ENCODE data around the gene MTERF1.
"Not testable (repeated sequence)": the region's sequence is repeated elsewhere in the genome, so short reads cannot be mapped to it uniquely, and the experiment has no call there.

MTERF1 gene

GRCh38 chr7:91892821-91893340 is 12.4 kb upstream of the MTERF1 start:
- no peaks in the 10 kb centered on the region for H3K9me3 ChIP-seq (ENCODE audit: insufficient read depth, low read depth, low read length)
- H3K9me2 ChIP-seq (replicated peaks; ENCODE audit: low read depth, low read length), result no peaks in the 10 kb centered on the region
- H3K4me1 ChIP-seq (ENCODE audit: insufficient read depth, low read length, poor library complexity, severe bottlenecking), result no peaks in the 10 kb centered on the region
- no peaks in the 10 kb centered on the region for H3K79me2 ChIP-seq (ENCODE audit: insufficient read depth, low read length)
- H3K27me3 ChIP-seq (ENCODE audit: insufficient read depth, low read length, poor library complexity, severe bottlenecking), result no peaks in the 10 kb centered on the region
- no peak overlapping the region for H3K4me3 ChIP-seq (ENCODE audit: low read length, poor library complexity, severe bottlenecking)
- H3K9ac ChIP-seq (ENCODE audit: low read depth, low read length, poor library complexity, severe bottlenecking), result no peak overlapping the region
- no peak overlapping the region for H3K4me2 ChIP-seq (ENCODE audit: low read depth, low read length, poor library complexity, severe bottlenecking)
- no peak overlapping the region for H2AFZ ChIP-seq (ENCODE audit: low read length)
- no peaks in the 10 kb centered on the region for H3K36me3 ChIP-seq (ENCODE audit: insufficient read depth, low read length)
- no peaks in the 10 kb centered on the region for H3F3A ChIP-seq (ENCODE audit: low read depth)
- TF ChIP-seq EZH2phosphoT487 (IDR thresholded peaks at IDR 0.05; ENCODE audit: borderline replicate concordance), result no peak
- TF ChIP-seq CTCF (conservative IDR thresholded peaks at IDR 0.05; ENCODE audit: low read length), result no peak
- no peaks in the 10 kb centered on the region for H4K20me1 ChIP-seq (ENCODE audit: insufficient read depth, low read length, poor library complexity, severe bottlenecking)

- H3F3A ChIP-seq (ENCODE audit: low read depth), result no peaks in the 10 kb centered on the region
- no peaks in the 10 kb centered on the region for H3K9me2 ChIP-seq (replicated peaks; ENCODE audit: low read depth, low read length)
- H3K4me3 ChIP-seq (ENCODE audit: low read length, poor library complexity, severe bottlenecking), result no peak overlapping the region
- no peaks in the 10 kb centered on the region for H3K4me1 ChIP-seq (ENCODE audit: insufficient read depth, low read length, poor library complexity, severe bottlenecking)
- no peak overlapping the region for H3K4me2 ChIP-seq (ENCODE audit: low read depth, low read length, poor library complexity, severe bottlenecking)
- H2AFZ ChIP-seq (ENCODE audit: low read length), result no peak overlapping the region
- no peaks in the 10 kb centered on the region for H3K79me2 ChIP-seq (ENCODE audit: insufficient read depth, low read length)
- no peaks in the 10 kb centered on the region for H4K20me1 ChIP-seq (ENCODE audit: insufficient read depth, low read length, poor library complexity, severe bottlenecking)
- H3K27me3 ChIP-seq (ENCODE audit: insufficient read depth, low read length, poor library complexity, severe bottlenecking), result no peaks in the 10 kb centered on the region
- H3K9ac ChIP-seq (ENCODE audit: low read depth, low read length, poor library complexity, severe bottlenecking), result no peak overlapping the region
- no peaks in the 10 kb centered on the region for H3K36me3 ChIP-seq (ENCODE audit: insufficient read depth, low read length)
- no peak for TF ChIP-seq EZH2phosphoT487 (IDR thresholded peaks at IDR 0.05; ENCODE audit: borderline replicate concordance)
- no peak for TF ChIP-seq CTCF (conservative IDR thresholded peaks at IDR 0.05; ENCODE audit: low read length)
- no peaks in the 10 kb centered on the region for H3K9me3 ChIP-seq (ENCODE audit: insufficient read depth, low read depth, low read length)
These were observed 11.7 kb upstream of the MTERF1 start for GRCh38 chr7:91892099-91892705.

GRCh38 chr7:91888271-91889175 is 8.0 kb upstream of the MTERF1 start:
- not testable (repeated sequence) for H2AFZ ChIP-seq (ENCODE audit: low read length); H3K27me3 ChIP-seq (ENCODE audit: insufficient read depth, low read length, poor library complexity, severe bottlenecking); H3K9me2 ChIP-seq (replicated peaks; ENCODE audit: low read depth, low read length); H3K9ac ChIP-seq (ENCODE audit: low read depth, low read length, poor library complexity, severe bottlenecking); H3K4me1 ChIP-seq (ENCODE audit: insufficient read depth, low read length, poor library complexity, severe bottlenecking); H3K4me2 ChIP-seq (ENCODE audit: low read depth, low read length, poor library complexity, severe bottlenecking); H3F3A ChIP-seq (ENCODE audit: low read depth); H4K20me1 ChIP-seq (ENCODE audit: insufficient read depth, low read length, poor library complexity, severe bottlenecking); H3K9me3 ChIP-seq (ENCODE audit: insufficient read depth, low read depth, low read length); H3K36me3 ChIP-seq (ENCODE audit: insufficient read depth, low read length); H3K4me3 ChIP-seq (ENCODE audit: low read length, poor library complexity, severe bottlenecking); H3K79me2 ChIP-seq (ENCODE audit: insufficient read depth, low read length)

- not testable (repeated sequence) for H3K4me3 ChIP-seq (ENCODE audit: low read length, poor library complexity, severe bottlenecking); H4K20me1 ChIP-seq (ENCODE audit: insufficient read depth, low read length, poor library complexity, severe bottlenecking); H3F3A ChIP-seq (ENCODE audit: low read depth); H3K27me3 ChIP-seq (ENCODE audit: insufficient read depth, low read length, poor library complexity, severe bottlenecking); H3K9me3 ChIP-seq (ENCODE audit: insufficient read depth, low read depth, low read length); H3K4me1 ChIP-seq (ENCODE audit: insufficient read depth, low read length, poor library complexity, severe bottlenecking); H3K4me2 ChIP-seq (ENCODE audit: low read depth, low read length, poor library complexity, severe bottlenecking); H3K79me2 ChIP-seq (ENCODE audit: insufficient read depth, low read length); H3K9ac ChIP-seq (ENCODE audit: low read depth, low read length, poor library complexity, severe bottlenecking); H2AFZ ChIP-seq (ENCODE audit: low read length); H3K9me2 ChIP-seq (replicated peaks; ENCODE audit: low read depth, low read length); H3K36me3 ChIP-seq (ENCODE audit: insufficient read depth, low read length)
These were observed 7.1 kb upstream of the MTERF1 start for GRCh38 chr7:91887336-91888213.
